ENCODE measurements around the gene RNF7.

The RNF7 gene

DNA sequence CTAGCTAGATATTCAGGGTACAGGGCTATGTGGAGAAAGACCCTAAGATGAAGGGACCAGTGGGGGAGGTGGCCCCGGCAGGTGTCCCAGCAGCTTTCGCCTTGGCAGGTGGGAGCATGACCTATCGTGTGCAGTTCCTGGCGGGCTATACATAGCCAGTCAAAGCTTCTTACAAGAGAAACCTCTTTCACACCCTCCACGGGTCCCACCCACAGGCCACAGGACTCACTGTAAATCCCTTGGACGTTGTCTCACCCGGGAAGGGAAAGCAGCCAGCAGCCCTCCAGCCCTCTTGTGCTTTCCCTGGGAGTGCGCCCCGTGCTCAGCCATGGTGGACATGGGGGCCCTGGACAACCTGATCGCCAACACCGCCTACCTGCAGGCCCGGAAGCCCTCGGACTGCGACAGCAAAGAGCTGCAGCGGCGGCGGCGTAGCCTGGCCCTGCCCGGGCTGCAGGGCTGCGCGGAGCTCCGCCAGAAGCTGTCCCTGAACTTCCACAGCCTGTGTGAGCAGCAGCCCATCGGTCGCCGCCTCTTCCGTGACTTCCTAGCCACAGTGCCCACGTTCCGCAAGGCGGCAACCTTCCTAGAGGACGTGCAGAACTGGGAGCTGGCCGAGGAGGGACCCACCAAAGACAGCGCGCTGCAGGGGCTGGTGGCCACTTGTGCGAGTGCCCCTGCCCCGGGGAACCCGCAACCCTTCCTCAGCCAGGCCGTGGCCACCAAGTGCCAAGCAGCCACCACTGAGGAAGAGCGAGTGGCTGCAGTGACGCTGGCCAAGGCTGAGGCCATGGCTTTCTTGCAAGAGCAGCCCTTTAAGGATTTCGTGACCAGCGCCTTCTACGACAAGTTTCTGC is 40.1 kb downstream of the RNF7 start:
- TF ChIP-seq, protein P1, sequence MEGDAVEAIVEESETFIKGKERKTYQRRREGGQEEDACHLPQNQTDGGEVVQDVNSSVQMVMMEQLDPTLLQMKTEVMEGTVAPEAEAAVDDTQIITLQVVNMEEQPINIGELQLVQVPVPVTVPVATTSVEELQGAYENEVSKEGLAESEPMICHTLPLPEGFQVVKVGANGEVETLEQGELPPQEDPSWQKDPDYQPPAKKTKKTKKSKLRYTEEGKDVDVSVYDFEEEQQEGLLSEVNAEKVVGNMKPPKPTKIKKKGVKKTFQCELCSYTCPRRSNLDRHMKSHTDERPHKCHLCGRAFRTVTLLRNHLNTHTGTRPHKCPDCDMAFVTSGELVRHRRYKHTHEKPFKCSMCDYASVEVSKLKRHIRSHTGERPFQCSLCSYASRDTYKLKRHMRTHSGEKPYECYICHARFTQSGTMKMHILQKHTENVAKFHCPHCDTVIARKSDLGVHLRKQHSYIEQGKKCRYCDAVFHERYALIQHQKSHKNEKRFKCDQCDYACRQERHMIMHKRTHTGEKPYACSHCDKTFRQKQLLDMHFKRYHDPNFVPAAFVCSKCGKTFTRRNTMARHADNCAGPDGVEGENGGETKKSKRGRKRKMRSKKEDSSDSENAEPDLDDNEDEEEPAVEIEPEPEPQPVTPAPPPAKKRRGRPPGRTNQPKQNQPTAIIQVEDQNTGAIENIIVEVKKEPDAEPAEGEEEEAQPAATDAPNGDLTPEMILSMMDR (IDR thresholded peaks at IDR 0.05; ENCODE audit: control insufficient read depth, extremely low read depth, insufficient read depth): no peak
- DNase-seq (ENCODE audit: low read depth): no peak
- no peak overlapping the region for H3K4me3 ChIP-seq (ENCODE audit: low read depth, low read length)

DNA sequence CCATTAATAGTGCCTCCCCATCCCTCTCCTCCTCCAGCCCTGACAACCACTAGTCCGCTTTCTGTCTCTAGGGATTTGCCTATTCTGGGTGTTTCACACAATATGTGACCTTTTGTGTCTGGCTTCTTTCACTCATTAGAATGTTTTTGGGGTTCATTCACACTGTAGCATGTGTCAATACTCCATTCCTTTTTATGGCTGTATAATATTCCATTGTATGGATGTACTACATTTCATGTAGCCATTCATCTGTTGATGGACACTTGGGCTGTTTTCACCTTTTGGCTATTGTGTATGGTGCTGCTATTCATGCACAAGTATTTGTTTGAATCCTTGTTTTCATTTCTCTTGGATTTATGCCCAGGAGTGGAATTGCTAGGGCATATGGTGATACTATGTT is 41.6 kb downstream of the RNF7 start:
- DNase-seq (ENCODE audit: low read depth): no peak
- H3K4me3 ChIP-seq (ENCODE audit: low read depth, low read length): no peak overlapping the region
- TF ChIP-seq, protein P1 (IDR thresholded peaks at IDR 0.05; ENCODE audit: control insufficient read depth, extremely low read depth, insufficient read depth): no peak

DNA sequence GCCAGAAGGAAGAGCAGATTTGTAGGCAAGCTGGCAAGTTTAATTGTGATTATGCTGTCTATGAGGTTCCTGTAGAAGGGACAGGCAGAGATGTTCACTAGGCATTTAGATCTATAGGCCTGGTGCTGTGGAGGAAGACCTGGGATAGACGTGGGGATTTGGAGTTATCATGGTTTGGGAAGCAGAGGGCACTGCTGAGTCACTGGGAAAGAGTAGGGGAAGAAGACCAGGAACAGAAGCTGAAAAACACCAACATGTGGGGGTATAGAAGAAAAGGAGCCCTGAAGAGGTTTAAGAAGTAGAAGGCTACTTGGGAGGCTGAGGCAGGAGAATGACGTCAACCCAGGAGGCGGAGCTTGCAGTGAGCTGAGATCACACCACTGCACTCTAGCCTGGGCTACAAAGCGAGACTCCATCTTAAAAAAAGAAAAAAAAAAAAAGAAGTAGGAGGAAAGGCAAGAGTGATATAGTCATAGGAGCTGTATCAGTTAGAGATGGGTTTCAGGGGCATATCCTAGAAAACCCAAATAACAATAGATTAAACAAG is 44.4 kb downstream of the RNF7 start:
- DNase-seq (ENCODE audit: low read depth): no peak
- H3K4me3 ChIP-seq (ENCODE audit: low read depth, low read length): no peak overlapping the region
- TF ChIP-seq, protein P1 (IDR thresholded peaks at IDR 0.05; ENCODE audit: control insufficient read depth, extremely low read depth, insufficient read depth): peak; percentile 7; the same call in 1 of the 2 replicates

DNA sequence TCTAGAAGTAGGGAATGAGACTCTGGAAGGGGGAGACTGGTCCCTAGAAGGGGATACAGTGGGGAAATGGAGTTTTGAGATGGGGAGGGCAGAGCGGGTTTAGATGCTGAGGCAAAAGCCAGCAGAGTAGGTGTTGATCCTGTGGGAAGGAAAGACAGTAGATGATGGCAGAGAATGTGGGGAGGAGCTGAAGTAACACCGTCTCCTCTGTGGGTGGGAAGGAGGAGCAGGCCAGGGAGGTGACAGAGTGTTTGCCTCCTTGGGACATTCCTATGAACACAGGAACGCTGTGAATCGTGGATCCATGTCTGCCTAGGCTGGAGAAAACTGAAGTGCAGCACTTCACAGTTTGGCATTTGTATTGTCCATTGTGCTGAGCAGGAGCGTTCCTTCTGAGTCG is 45.5 kb downstream of the RNF7 start:
- DNase-seq (ENCODE audit: low read depth): no peak
- TF ChIP-seq, protein P1 (IDR thresholded peaks at IDR 0.05; ENCODE audit: control insufficient read depth, extremely low read depth, insufficient read depth): no peak
- H3K4me3 ChIP-seq (ENCODE audit: low read depth, low read length): no peak overlapping the region

DNA sequence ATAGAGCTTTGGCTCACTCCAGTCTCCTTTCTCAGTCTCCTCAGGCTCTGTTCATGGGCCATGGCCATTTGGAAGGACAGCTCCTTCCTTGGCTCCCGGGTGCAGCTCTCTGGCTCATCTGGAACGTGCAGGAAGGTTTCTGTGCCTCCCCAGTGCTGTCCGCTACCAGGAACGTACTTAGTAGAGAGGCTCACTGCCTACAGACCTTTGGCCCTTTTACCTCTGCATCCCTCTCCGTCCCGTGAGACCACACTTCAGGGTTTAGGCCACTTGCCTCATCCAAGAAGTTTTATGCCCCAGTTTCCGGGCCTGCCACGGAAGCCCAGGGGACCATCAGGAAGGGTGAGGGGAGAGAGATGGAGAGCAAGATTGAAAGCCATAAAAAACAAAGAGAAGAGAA is 46.0 kb downstream of the RNF7 start:
- no peak for DNase-seq (ENCODE audit: low read depth)
- TF ChIP-seq, protein P1 (IDR thresholded peaks at IDR 0.05; ENCODE audit: control insufficient read depth, extremely low read depth, insufficient read depth): no peak
- no peak overlapping the region for H3K4me3 ChIP-seq (ENCODE audit: low read depth, low read length)

DNA sequence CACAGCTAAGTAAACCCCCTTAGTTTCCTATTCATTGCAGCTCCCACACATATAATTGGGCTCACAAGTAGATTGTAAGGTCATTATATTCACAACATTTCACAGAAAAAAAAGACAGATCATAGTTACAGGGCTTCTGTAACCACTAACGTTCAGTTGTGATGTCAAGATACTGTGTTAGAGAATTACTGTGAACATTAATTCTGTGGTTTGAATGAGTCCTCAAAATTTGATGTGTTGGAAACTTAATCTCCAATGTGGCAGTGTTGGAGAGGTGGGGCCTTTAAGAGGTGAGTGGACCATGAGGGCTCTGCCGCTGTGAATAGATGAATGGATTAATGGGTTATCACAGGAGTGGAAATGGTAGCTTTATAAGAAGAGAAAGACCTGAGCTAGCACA is 46.4 kb downstream of the RNF7 start:
- TF ChIP-seq, protein P1 (IDR thresholded peaks at IDR 0.05; ENCODE audit: control insufficient read depth, extremely low read depth, insufficient read depth): no peak
- no peak for DNase-seq (ENCODE audit: low read depth)
- H3K4me3 ChIP-seq (ENCODE audit: low read depth, low read length): no peak overlapping the region
